HG02840 (cell line): ENCODE results near the gene SGF29.
"Not testable (repeated sequence)": the region's sequence is repeated elsewhere in the genome, so short reads cannot be mapped to it uniquely, and the experiment has no call there.

ENCODE experiments used
- ATAC-seq: cut with Tn5 transposase; IDR thresholded peaks from one replicate; pipeline ENCODE4 v1.9.1; 2021; ENCODE audit warnings: mild to moderate bottlenecking, moderate library complexity, moderate number of reproducible peaks; ENCODE audit not compliant: unreplicated experiment, low FRiP score

SGF29 gene

GRCh38 chr16:28553776-28554633 is at the start of gene SGF29:
Gene SGF29 (plus strand): TSS chr16:28553920. CDS start chr16:28581070, 27,150 bp downstream.
- peak; percentile 75 for ATAC-seq

- no peak for ATAC-seq
These were observed 48.9 kb upstream of the SGF29 start for GRCh38 chr16:28504707-28505404.

- ATAC-seq: no peak
These were observed 48.1 kb upstream of the SGF29 start for GRCh38 chr16:28505489-28506137.

DNA sequence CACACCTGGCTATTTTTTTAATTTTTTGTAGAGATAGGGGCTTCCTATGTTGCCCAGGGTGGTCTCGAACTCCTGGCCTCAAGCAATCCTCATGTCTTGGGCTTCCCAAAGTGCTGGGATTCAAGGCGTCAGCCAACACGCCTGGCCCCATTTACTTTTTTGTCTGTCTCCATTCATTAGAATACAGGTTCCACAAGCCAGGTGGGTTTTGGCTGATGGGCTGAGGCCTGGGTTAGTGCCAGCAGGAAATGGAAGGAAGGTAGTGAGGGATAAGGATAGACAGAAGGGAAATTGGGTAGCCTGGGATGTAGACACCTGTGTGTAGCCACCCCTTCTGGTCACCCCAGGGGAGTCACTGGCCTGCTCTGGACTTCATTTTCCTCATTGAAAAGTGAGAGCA is 42.7 kb upstream of the SGF29 start:
- no peak for ATAC-seq

GRCh38 chr16:28511801-28512789 is 41.6 kb upstream of the SGF29 start:
- no peak for ATAC-seq

DNA sequence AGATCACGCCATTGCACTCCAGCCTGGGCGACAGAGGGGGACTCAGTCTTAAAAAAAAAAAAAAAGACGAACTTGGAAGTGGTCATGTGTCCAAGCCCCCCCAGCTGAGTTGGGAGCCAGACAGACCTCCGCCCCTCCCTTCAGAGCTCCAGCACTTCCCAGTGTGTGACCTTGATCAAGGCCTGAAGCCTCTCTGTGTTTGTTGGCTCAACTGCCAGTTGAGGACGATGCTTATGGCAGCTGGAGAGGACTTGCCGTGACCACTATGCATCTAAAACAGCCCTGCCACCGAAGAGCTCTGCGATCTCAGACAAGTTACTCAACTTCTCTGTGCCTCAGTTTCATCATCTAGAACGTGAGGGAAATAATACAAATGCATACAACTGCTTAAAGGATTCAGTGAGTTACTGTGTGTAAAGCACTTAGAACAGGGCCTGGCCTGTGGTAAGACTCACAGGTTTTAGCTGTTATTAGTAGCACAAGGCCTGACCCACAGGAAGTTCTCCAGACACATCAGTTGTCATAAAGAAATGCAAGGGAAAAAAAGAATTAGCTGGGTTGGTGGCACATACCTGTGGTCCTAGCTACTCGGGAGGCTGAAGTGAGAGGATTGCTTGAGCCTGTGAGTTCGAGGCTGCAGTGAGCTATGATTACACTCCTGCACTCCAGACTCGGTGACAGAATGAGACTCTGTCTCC is 40.1 kb upstream of the SGF29 start:
- ATAC-seq: no peak

DNA sequence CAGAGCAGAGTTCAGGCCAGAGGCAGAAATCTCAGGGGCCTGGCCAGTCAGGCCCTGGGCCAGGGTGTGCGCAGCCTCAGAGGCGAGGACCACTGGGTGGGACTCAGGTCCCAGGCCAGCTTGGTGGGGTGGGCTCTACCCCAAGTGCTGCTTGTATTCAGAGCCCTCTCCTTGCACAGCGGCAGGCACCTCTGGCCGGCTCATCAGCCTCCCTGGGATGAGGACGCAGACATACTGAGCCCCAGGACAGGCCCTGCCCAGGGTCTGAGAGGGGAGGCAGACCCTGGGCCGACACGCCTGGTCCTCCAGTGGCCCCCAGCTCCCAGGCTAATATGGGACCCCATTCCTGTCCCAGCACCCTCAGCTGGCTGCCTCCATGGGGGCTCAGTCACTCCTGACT is 39.5 kb upstream of the SGF29 start:
- ATAC-seq: no peak

DNA sequence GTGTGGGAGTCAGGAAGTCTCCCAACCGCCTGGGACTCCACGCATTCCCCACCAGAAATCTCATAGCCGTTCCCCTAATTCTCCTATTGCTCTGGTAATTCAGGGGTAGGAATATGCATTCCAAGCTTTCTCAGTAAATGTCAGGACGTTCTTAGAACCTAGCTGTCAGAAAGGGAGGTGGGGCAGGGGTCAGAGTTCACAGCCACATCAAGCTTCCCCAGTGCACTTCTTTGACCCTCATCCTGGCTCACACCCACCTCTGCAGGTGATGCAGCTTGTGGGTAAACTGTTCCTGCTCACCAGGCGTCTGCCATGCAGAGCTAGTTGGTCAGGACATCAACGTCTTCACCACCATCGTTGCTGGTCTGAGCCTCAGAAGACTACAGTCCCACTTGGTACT is 33.0 kb upstream of the SGF29 start:
- no peak for ATAC-seq

DNA sequence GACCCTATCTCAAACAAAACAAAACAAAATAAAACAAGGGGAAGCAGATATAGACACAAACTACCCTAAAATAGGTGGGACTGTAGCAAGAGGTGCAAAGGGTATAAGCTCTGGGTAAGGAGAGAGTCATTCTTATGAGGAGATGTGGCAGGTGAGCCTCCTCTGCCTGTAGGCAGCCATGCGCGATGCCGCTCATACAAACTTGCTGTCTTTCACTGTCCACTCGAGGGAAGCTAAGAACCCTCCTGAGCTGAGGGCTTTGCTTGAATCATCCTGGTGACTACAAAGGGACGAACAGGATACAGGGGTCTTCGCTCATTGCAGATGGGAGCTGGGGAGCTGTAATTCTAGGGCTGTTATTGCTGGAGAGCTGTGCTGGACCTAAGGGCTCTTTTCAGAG is 32.3 kb upstream of the SGF29 start:
- ATAC-seq: no peak

- no peak for ATAC-seq
These were observed 30.9 kb upstream of the SGF29 start for GRCh38 chr16:28522792-28523191.

- ATAC-seq: no peak
These were observed 29.0 kb upstream of the SGF29 start for GRCh38 chr16:28524681-28525171.

GRCh38 chr16:28526201-28527099 is 27.3 kb upstream of the SGF29 start:
- no peak for ATAC-seq

DNA sequence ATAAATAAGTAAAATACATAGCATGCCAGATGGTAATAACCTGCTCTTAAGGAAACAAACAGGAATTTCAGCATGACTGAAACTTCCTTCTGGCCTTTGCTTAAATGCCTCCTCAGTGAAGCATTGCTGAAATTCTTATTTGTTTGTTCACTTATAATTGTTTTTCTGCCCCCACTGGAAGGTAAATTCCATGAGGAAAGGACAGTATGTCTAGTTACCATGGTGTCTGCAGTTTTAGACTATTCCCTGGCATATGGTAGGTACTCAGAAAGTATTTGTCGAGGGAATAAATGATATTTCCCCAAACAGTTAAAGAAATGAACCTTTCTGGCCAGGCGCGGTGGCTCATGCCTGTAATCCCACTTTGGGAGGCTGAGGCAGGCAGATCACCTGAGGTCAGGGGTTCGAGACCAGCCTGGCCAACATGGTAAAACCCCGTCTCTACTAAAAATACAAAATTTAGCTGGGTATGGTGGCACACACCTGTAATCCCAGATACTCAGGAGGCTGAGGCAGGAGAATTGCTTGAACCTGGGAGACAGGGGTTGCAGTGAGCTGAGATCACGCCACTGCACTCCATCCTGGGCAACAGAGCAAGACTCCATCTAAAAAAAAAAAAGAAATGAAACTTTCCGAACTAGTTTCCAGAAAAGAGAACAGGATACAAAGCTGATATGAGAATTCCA is 26.5 kb upstream of the SGF29 start:
- not testable (repeated sequence) for ATAC-seq

- ATAC-seq: no peak
These were observed 25.7 kb upstream of the SGF29 start for GRCh38 chr16:28527985-28528384.

DNA sequence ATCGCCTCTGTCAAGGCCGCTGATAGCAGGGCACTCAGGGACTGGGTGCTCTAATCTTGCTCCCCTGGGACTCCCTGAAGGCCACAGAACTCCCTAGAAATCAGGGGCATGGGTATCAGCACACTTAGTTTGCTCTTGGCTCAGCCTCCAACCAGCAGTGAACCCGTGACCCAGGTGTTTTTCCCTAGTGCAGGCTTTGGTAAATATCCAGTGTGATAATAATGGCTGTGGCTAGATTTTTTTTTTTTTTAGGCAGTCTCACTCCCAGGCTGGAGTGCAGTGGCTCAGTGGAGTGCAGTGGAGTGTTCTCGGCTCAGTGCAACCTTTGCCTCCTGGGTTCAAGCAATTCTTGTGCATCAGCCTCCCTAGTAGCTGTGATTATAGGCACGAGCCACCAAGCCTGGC is 25.3 kb upstream of the SGF29 start:
- no peak for ATAC-seq

DNA sequence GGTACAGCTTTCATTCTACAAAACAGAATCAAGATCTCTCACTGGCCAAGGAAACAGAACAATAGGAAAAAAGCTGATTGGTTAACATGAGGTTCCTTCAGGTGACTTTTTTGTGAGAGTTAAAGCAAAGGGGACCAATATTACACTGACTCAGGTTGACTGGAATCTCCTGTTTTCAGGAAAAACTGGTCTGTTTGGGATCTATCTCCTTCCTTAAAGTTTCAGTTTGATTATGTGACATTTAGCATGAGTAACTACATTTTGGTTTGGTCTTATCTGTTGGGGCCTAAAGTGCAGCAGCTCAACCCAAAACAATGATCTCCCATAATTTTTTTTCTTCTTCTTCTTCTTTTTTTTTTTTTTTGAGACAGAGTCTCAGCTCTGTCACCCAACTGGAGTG is 24.6 kb upstream of the SGF29 start:
- no peak for ATAC-seq

GRCh38 chr16:28531777-28532744 is 21.7 kb upstream of the SGF29 start:
- ATAC-seq: no peak
